K562 (cell line): Measurements from ENCODE around the gene DOLPP1. TPM values are rescaled to one million over a fixed set of nuclear protein-coding genes. Genes with fewer than 3 reads are reported as not detected.

Experiments used
- ARID1B ChIP-seq: fragments of 450-650 bp; IDR thresholded peaks from 2 replicates; pipeline ENCODE4 v1.6.1; 2016; ENCODE audit warnings: antibody characterized with exemption, mild to moderate bottlenecking, inconsistent platforms
- ARID2 ChIP-seq: fragments of 450-650 bp; IDR thresholded peaks from 2 replicates; pipeline ENCODE4 v1.6.1; 2017; ENCODE audit warnings: antibody characterized with exemption, mild to moderate bottlenecking
- ARID4B ChIP-seq: sonication (generic); formaldehyde crosslinking; IDR thresholded peaks from 2 replicates; pipeline ENCODE4 v1.8.0; 2022; ENCODE audit warnings: mild to moderate bottlenecking, missing genetic modification reagents
- CREB5 ChIP-seq: fragments of 250-450 bp; sonication (Bioruptor Pico); IDR thresholded peaks from 2 replicates; pipeline ENCODE4 v1.5.0; 2020; ENCODE audit warnings: mild to moderate bottlenecking
- CTBP1 ChIP-seq: fragments of 450-650 bp; IDR thresholded peaks from 2 replicates; pipeline ENCODE4 v1.6.1; 2016; ENCODE audit warnings: borderline replicate concordance
- NR2C1 ChIP-seq, 2 experiments: fragments of 450-650 bp; IDR thresholded peaks; 2 replicates each; pipeline ENCODE4 v1.6.1; 2017; ENCODE audit warnings: mild to moderate bottlenecking in 2 of 2, antibody characterized with exemption in 1 of 2, inconsistent platforms in 1 of 2, missing compliant biosample characterization in 1 of 2, missing genetic modification characterization in 1 of 2
- RBBP5 ChIP-seq: fragments of 200-600 bp; sonication (generic); IDR thresholded peaks from 2 replicates; pipeline ENCODE4 v1.6.1; 2012; ENCODE audit warnings: borderline replicate concordance, mild to moderate bottlenecking, low read length, control low read depth, inconsistent platforms; ENCODE audit not compliant: insufficient read depth, poor library complexity, severe bottlenecking
- STAG1 ChIP-seq: sonication (generic); formaldehyde crosslinking; IDR thresholded peaks from 2 replicates; pipeline ENCODE4 v1.5.0; 2020; ENCODE audit warnings: missing genetic modification reagents, borderline replicate concordance
- TBL1XR1 ChIP-seq, 2 experiments: IDR thresholded peaks; 2 replicates each; pipeline ENCODE4 v1.6.1; 2012; ENCODE audit warnings: improper control_type of control experiment in 2 of 2, low read length in 2 of 2, mild to moderate bottlenecking in 1 of 2
- ZBTB7A ChIP-seq: IDR thresholded peaks from 2 replicates; pipeline ENCODE4 v1.6.1; 2011; ENCODE audit warnings: low read depth, mild to moderate bottlenecking, low read length, moderate library complexity, borderline replicate concordance; ENCODE audit not compliant: control insufficient read depth
- ZFX ChIP-seq: sonication (generic); formaldehyde crosslinking; IDR thresholded peaks from 2 replicates; pipeline ENCODE4 v1.8.0; 2022; ENCODE audit warnings: mild to moderate bottlenecking, missing genetic modification reagents, moderate library complexity
- ZNF511 ChIP-seq: sonication (generic); formaldehyde crosslinking; IDR thresholded peaks from 2 replicates; pipeline ENCODE4 v1.8.0; 2022; ENCODE audit warnings: mild to moderate bottlenecking, missing genetic modification reagents
- polyA plus RNA-seq, 8 experiments: library from polyadenylated mRNA; depleted of rRNA in 4 of 8; stranded (reverse) in 5 of 8; unstranded in 3 of 8; fragments of >200 nt; fragmentation: Nextera tagmentation in 2 of 8; fragmentation: Illumina TruSeq in 1 of 8; extraction: Ambion mirVana in 2 of 8; extraction: Trizol in 1 of 8; gene quantifications; 2 replicates each; pipeline versions ENCODE4 v1.2.1 to v1.2.3, GENCODE V29; 2011 to 2014; ENCODE audit warnings: inconsistent platforms in 1 of 8, missing spikeins in 1 of 8
- total RNA-seq, 7 experiments: library from RNA; depleted of rRNA in 6 of 7; stranded (reverse); fragments of >200 nt in 6 of 7; fragmentation: Illumina TruSeq in 2 of 7; extraction: Trizol in 2 of 7; gene quantifications; 2 replicates each; pipeline versions ENCODE4 v1.2.1 to v1.2.3, GENCODE V29; 2011 to 2021; ENCODE audit warnings: low replicate concordance in 1 of 7

Gene DOLPP1
- total and polyA plus RNA-seq, 9 of the 15 experiments (the other 6 are each of a cell fraction or from before 2014, with no cell fraction given) = 3.0 to 39.8 (median 30.5) TPM

GRCh38 chr9:129036923-129037766 lies 43.8 kb upstream of the DOLPP1 start (continued):
- TF ChIP-seq TBL1XR1 (IDR thresholded peaks at IDR 0.05; ENCODE audit: low read length in 2 of 2) (no peak), CTBP1 (peak; percentile 23; the same call in 1 of the 2 replicates), ZFX (peak; percentile 43; the same call in 1 of the 2 replicates), ARID2 (peak; percentile 14; the same call in 1 of the 2 replicates), CREB5 (no peak), ARID1B (peak; percentile 6; the same call in 1 of the 2 replicates), ZNF511 (CRISPR knock-in tag) (0 out of 2 replicates have a peak, but pooled peaks have one; percentile 50), RBBP5 (peak; percentile 7), STAG1 (CRISPR knock-in tag) (peak; percentile 45; the same call in 1 of the 2 replicates), ZBTB7A (peak; percentile 65; the same call in 1 of the 2 replicates), ARID4B (CRISPR knock-in tag) (peak; percentile 35), NR2C1 (IDR thresholded peaks at IDR 0.05) (no peak), NR2C1 (tag; IDR thresholded peaks at IDR 0.05) (no peak)
